Limb (tissue), 2 donors: ENCODE results near the gene SVBP.

Experiments
- DNase-seq, 2 donors: peaks; one replicate each; pipeline ENCODE4 v3.0.0-alpha.2; 2016; ENCODE audit errors: extremely low spot score in 2 of 2

SVBP gene

GRCh38 chr1:42806171-42806570, 11.0 kb downstream of the SVBP start:
- DNase-seq: no peak

- no peak for DNase-seq
Measured at GRCh38 chr1:42801832-42802473, 15.2 kb downstream of the SVBP start.

GRCh38 chr1:42797979-42798378, 19.2 kb downstream of the SVBP start:
- no peak for DNase-seq

- DNase-seq: no peak
Measured at GRCh38 chr1:42797414-42797813, 19.8 kb downstream of the SVBP start.

GRCh38 chr1:42793824-42794223, 23.4 kb downstream of the SVBP start:
- no peak for DNase-seq

- DNase-seq: no peak
Measured at GRCh38 chr1:42788021-42788420, 29.2 kb downstream of the SVBP start.

GRCh38 chr1:42786097-42786496, 31.1 kb downstream of the SVBP start:
- DNase-seq: no peak

GRCh38 chr1:42784946-42785693, 32.1 kb downstream of the SVBP start, which contains the start of gene TMEM269:
TMEM269 (plus strand) TSS chr1:42784991; CDS start chr1:42789894, 4,903 bp downstream.
- DNase-seq: peak in 1 of 2 donors; percentile 55

- no peak for DNase-seq
Measured at GRCh38 chr1:42784547-42784945, 32.7 kb downstream of the SVBP start.

- no peak for DNase-seq
Measured at GRCh38 chr1:42783092-42783491, 34.1 kb downstream of the SVBP start.

GRCh38 chr1:42780176-42780575, 37.0 kb downstream of the SVBP start:
- DNase-seq: no peak

GRCh38 chr1:42779725-42780124, 37.5 kb downstream of the SVBP start:
- no peak for DNase-seq

- DNase-seq: peak; percentile 20 to 50
Measured at GRCh38 chr1:42777852-42778251, 39.3 kb downstream of the SVBP start.

GRCh38 chr1:42776502-42776901, 40.7 kb downstream of the SVBP start:
- DNase-seq: no peak

- DNase-seq: no peak
Measured at GRCh38 chr1:42774928-42775526, 42.2 kb downstream of the SVBP start.

GRCh38 chr1:42773420-42773819, 43.8 kb downstream of the SVBP start:
- no peak for DNase-seq

- no peak for DNase-seq
Measured at GRCh38 chr1:42769811-42770210, 47.4 kb downstream of the SVBP start.

- DNase-seq: no peak
Measured at GRCh38 chr1:42768172-42768571, 49.0 kb downstream of the SVBP start.

- no peak for DNase-seq
Measured at GRCh38 chr1:42767510-42768000, 49.6 kb downstream of the SVBP start.

GRCh38 chr1:42766741-42767509, 50.3 kb downstream of the SVBP start, which contains the start of the genes C1orf50 and P3H1:
C1orf50 (plus strand) TSS chr1:42767249; CDS start chr1:42767312, 63 bp downstream.
P3H1 (minus strand) TSS chr1:42767028; CDS start chr1:42766971, 57 bp downstream.
- peak; percentile 99 to 100 for DNase-seq
